Measurements from ENCODE around the gene NAT8.
"Not testable (repeated sequence)": the region's sequence is repeated elsewhere in the genome, so short reads cannot be mapped to it uniquely, and the experiment has no call there.

NAT8 gene

GRCh38 chr2:73642338-73643018, at the start of gene NAT8:
NAT8 (minus strand) TSS chr2:73642422; CDS start chr2:73641628, 794 bp downstream.
- no peak for DNase-seq

GRCh38 chr2:73690372-73691088, 48.3 kb upstream of the NAT8 start:
- DNase-seq = peak; percentile 48

GRCh38 chr2:73688494-73688893, 46.3 kb upstream of the NAT8 start:
- DNase-seq = not testable (repeated sequence)

GRCh38 chr2:73685764-73686438, 43.7 kb upstream of the NAT8 start:
- DNase-seq = no peak

- not testable (repeated sequence) for DNase-seq
These were observed 42.7 kb upstream of the NAT8 start for GRCh38 chr2:73684905-73685304.

- not testable (repeated sequence) for DNase-seq
These were observed 42.1 kb upstream of the NAT8 start for GRCh38 chr2:73684325-73684724.

- peak; percentile 46 for DNase-seq
These were observed 37.8 kb upstream of the NAT8 start for GRCh38 chr2:73679951-73680571.

- not testable (repeated sequence) for DNase-seq
These were observed 37.0 kb upstream of the NAT8 start for GRCh38 chr2:73679237-73679636.

GRCh38 chr2:73678008-73678407, 35.8 kb upstream of the NAT8 start:
- DNase-seq = not testable (repeated sequence)

- not testable (repeated sequence) for DNase-seq
These were observed 34.0 kb upstream of the NAT8 start for GRCh38 chr2:73676211-73676610.

GRCh38 chr2:73674696-73675157, 32.5 kb upstream of the NAT8 start:
- peak; percentile 23 for DNase-seq

- DNase-seq = not testable (repeated sequence)
These were observed 27.8 kb upstream of the NAT8 start for GRCh38 chr2:73669976-73670375.

GRCh38 chr2:73667239-73667638, 25.0 kb upstream of the NAT8 start:
- not testable (repeated sequence) for DNase-seq

- no peak for DNase-seq
These were observed 12.0 kb upstream of the NAT8 start for GRCh38 chr2:73654175-73654574.

- DNase-seq = no peak
These were observed 10.1 kb upstream of the NAT8 start for GRCh38 chr2:73652348-73652747.

GRCh38 chr2:73651591-73652230, 9.5 kb upstream of the NAT8 start:
- DNase-seq = no peak

GRCh38 chr2:73647690-73648089, 5.5 kb upstream of the NAT8 start:
- DNase-seq = not testable (repeated sequence)

- DNase-seq = no peak
These were observed 507 bp downstream of the NAT8 start for GRCh38 chr2:73641767-73642062.

GRCh38 chr2:73640946-73641766, 1.1 kb downstream of the NAT8 start:
- DNase-seq = no peak

GRCh38 chr2:73640511-73640911, 1.7 kb downstream of the NAT8 start:
- DNase-seq = no peak

GRCh38 chr2:73638429-73638828, 3.8 kb downstream of the NAT8 start:
- no peak for DNase-seq

GRCh38 chr2:73636977-73637376, 5.2 kb downstream of the NAT8 start:
- DNase-seq = not testable (repeated sequence)
